Measurements from ENCODE around the gene MTOR.

DNA sequence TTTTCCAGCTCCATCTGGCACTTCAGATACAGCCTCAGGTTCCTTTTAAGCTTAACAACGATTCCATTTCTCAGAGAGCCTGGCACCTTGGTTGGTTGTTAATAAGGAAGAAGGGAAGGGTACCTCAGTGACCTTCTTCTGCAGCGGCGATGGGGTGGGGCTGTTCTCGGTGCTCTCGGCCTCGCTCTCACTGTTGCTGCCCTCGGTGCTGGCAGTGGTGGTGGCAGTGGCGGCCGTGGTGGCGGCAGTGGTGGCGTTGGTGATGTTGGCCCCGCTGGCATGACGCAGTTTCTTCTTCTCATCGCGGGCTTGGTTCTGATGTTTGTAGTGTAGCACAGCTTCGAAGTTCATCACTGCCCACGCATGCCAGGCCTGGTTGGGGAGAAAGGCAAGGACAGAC lies 131.9 kb downstream of the MTOR start:
- TF ChIP-seq POLR2A (IDR thresholded peaks at IDR 0.05): no peak
- TF ChIP-seq, protein P1, sequence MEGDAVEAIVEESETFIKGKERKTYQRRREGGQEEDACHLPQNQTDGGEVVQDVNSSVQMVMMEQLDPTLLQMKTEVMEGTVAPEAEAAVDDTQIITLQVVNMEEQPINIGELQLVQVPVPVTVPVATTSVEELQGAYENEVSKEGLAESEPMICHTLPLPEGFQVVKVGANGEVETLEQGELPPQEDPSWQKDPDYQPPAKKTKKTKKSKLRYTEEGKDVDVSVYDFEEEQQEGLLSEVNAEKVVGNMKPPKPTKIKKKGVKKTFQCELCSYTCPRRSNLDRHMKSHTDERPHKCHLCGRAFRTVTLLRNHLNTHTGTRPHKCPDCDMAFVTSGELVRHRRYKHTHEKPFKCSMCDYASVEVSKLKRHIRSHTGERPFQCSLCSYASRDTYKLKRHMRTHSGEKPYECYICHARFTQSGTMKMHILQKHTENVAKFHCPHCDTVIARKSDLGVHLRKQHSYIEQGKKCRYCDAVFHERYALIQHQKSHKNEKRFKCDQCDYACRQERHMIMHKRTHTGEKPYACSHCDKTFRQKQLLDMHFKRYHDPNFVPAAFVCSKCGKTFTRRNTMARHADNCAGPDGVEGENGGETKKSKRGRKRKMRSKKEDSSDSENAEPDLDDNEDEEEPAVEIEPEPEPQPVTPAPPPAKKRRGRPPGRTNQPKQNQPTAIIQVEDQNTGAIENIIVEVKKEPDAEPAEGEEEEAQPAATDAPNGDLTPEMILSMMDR (IDR thresholded peaks at IDR 0.05): no peak
